Gastroesophageal sphincter (tissue), 2 donors: Measurements from ENCODE around the gene STX8.

Experiments
- EP300 ChIP-seq: sonication (generic); formaldehyde crosslinking; IDR thresholded peaks from one replicate; pipeline ENCODE4 v1.6.1; 2017; ENCODE audit warnings: antibody characterized with exemption, mild to moderate bottlenecking
- POLR2A ChIP-seq, 2 donors: fragments of 450-650 bp; IDR thresholded peaks; one replicate each; pipeline ENCODE4 v1.6.1; 2017; ENCODE audit warnings: antibody characterized with exemption in 2 of 2, mild to moderate bottlenecking in 2 of 2, moderate library complexity in 1 of 2

GRCh38 chr17:9258115-9259015, 317.3 kb downstream of the STX8 start:
- no peak for TF ChIP-seq POLR2A (IDR thresholded peaks at IDR 0.05)
- TF ChIP-seq EP300: no peak
